ENCODE measurements around the gene NAT9. TPM values are rescaled to one million over a fixed set of nuclear protein-coding genes. Genes with fewer than 3 reads are reported as not detected.

NAT9 gene
- total RNA-seq, 1 donor from 2014 or later: 21.1 TPM

GRCh38 chr17:74768763-74769114 is 7.4 kb downstream of the NAT9 start:
- intact Hi-C loops (cut with micrococcal nuclease): no loop called here
- peak; percentile 47 for ATAC-seq
- DNase-seq: no peak

- ATAC-seq: peak; percentile 83
- peak; percentile 87 for DNase-seq
- intact Hi-C loops (cut with micrococcal nuclease): no loop called here
These were observed 7.9 kb downstream of the NAT9 start for GRCh38 chr17:74768069-74768762.

GRCh38 chr17:74767111-74767516 is 9.0 kb downstream of the NAT9 start:
- DNase-seq (no peak), ATAC-seq (no peak)
- intact Hi-C loops (cut with micrococcal nuclease): no loop called here

- DNase-seq (no peak), ATAC-seq (no peak)
- intact Hi-C loops (cut with micrococcal nuclease): no loop called here
These were observed 9.7 kb downstream of the NAT9 start for GRCh38 chr17:74766413-74766812.

GRCh38 chr17:74764751-74765286 is 11.3 kb downstream of the NAT9 start:
- intact Hi-C loops (cut with micrococcal nuclease): no loop called here
- no peak for ATAC-seq
- DNase-seq: no peak

GRCh38 chr17:74763565-74764387 is 12.4 kb downstream of the NAT9 start:
- ATAC-seq: no peak
- DNase-seq: no peak
- intact Hi-C loops (cut with micrococcal nuclease): no loop called here

- ATAC-seq (no peak), DNase-seq (peak; percentile 25)
- intact Hi-C loops (cut with micrococcal nuclease): no loop called here
These were observed 14.2 kb downstream of the NAT9 start for GRCh38 chr17:74761931-74762330.

- intact Hi-C loops (cut with micrococcal nuclease): no loop called here
- DNase-seq (peak; percentile 8), ATAC-seq (no peak)
These were observed 14.7 kb downstream of the NAT9 start for GRCh38 chr17:74761419-74761818.

GRCh38 chr17:74760404-74761105 is 15.6 kb downstream of the NAT9 start:
- DNase-seq (peak; percentile 48), ATAC-seq (peak; percentile 49)
- intact Hi-C loops (cut with micrococcal nuclease): no loop called here

GRCh38 chr17:74759941-74760340 is 16.2 kb downstream of the NAT9 start:
- intact Hi-C loops (cut with micrococcal nuclease): no loop called here

GRCh38 chr17:74759243-74759801 is 16.8 kb downstream of the NAT9 start:
- DNase-seq (peak; percentile 34), ATAC-seq (no peak)
- intact Hi-C loops (cut with micrococcal nuclease): no loop called here

More at GRCh38 chr17:74759941-74760340, 16.2 kb downstream of the NAT9 start:
- peak; percentile 13 for DNase-seq
- no peak for ATAC-seq

- DNase-seq: peak; percentile 36
- intact Hi-C loops (cut with micrococcal nuclease): no loop called here
- ATAC-seq: peak; percentile 42
These were observed 17.3 kb downstream of the NAT9 start for GRCh38 chr17:74758848-74759168.

GRCh38 chr17:74757931-74758847 is 18.0 kb downstream of the NAT9 start:
- ATAC-seq (peak; percentile 61), DNase-seq (peak; percentile 59)
- intact Hi-C loops (cut with micrococcal nuclease): no loop called here

GRCh38 chr17:74757502-74757901 is 18.6 kb downstream of the NAT9 start:
- peak; percentile 41 for ATAC-seq

GRCh38 chr17:74756891-74757290 is 19.3 kb downstream of the NAT9 start:
- intact Hi-C loops (cut with micrococcal nuclease): no loop called here
- no peak for ATAC-seq
- DNase-seq: peak; percentile 12

More at GRCh38 chr17:74757502-74757901, 18.6 kb downstream of the NAT9 start:
- peak; percentile 75 for DNase-seq
- intact Hi-C loops (cut with micrococcal nuclease): no loop called here

GRCh38 chr17:74755533-74755932 is 20.6 kb downstream of the NAT9 start:
- intact Hi-C loops (cut with micrococcal nuclease): no loop called here
- ATAC-seq (no peak), DNase-seq (peak; percentile 11)

GRCh38 chr17:74754832-74755231 is 21.3 kb downstream of the NAT9 start:
- no peak for ATAC-seq
- intact Hi-C loops (cut with micrococcal nuclease): no loop called here

GRCh38 chr17:74752822-74753401 is 23.2 kb downstream of the NAT9 start:
- DNase-seq (no peak), ATAC-seq (no peak)
- intact Hi-C loops (cut with micrococcal nuclease): no loop called here

More at GRCh38 chr17:74754832-74755231, 21.3 kb downstream of the NAT9 start:
- peak; percentile 13 for DNase-seq

All from left ventricle myocardium superior (tissue), 1 donor.